ENCODE measurements around the gene SMC1A. TPM values are rescaled to one million over a fixed set of nuclear protein-coding genes. Genes with fewer than 3 reads are reported as not detected.
"Not testable (repeated sequence)": the region's sequence is repeated elsewhere in the genome, so short reads cannot be mapped to it uniquely, and the experiment has no call there.

Gene SMC1A
- total RNA-seq, 2 experiments from 2014 or later = 154 to 157 TPM

DNA sequence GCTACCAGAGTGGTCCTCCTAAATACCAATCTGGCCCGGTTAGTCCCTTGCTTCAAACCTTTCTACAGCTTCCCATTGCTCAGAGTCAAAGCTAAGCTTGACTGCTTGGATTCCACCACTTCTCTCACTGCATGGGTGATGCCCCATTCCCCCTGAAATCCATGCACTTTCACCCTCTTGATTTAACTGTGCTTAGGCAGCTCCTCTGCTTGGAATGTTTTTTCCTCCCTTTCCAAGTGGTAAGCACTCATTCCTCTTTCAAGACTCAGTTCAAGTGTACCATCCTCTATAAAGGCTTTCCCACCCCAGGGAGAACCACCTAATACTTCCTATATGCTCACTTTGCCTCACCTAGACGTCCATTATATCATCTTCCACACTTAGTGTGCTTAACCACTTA is 49.1 kb downstream of the SMC1A start:
- POLR2A ChIA-PET = no interaction called here
- CTCF ChIA-PET = interaction anchor here (0.6 kb wide), 1 partner anchor 163 kb away, joined by 5 read pairs; no protein-coding TSS in a partner anchor

DNA sequence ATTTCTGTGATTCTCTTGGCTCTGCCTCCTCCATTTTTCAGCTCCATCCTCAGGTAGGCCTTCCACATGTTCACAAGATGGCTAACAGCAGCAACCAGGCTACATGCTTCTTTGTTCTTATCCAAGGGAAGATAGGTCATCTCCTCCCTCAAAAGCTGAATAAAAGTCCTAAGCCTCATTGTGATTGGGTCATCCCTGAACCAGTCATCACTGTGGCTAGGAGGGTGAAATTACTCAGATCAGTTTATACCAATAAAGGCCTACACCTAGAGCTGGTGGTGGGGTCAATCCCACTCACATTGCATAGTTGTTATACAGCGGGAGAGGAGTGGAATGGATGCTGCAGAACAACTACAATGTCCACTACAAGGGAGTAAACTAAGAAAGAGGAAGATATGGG is 56.0 kb downstream of the SMC1A start:
- POLR2A ChIA-PET, CTCF ChIA-PET: not testable (repeated sequence)

DNA sequence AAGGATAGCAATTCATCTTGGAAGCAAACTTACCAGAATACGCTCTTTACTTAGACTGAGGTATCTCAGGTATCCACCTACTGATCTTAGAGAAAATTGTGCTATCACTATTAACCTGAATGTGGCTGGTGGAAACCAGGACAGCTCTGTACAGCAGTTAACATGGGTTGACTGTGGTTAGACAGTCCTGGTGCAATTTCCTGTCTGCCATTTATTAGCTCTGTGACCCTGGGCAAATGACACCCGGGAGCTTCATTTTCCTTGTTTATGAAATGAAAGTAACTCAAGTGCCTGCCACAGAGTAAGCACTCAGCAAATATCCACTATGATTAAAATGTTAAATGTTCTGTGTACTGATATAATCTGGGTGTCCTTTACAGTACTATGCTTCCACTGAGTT is 60.0 kb downstream of the SMC1A start:
- POLR2A ChIA-PET = no interaction called here
- CTCF ChIA-PET = no interaction called here

DNA sequence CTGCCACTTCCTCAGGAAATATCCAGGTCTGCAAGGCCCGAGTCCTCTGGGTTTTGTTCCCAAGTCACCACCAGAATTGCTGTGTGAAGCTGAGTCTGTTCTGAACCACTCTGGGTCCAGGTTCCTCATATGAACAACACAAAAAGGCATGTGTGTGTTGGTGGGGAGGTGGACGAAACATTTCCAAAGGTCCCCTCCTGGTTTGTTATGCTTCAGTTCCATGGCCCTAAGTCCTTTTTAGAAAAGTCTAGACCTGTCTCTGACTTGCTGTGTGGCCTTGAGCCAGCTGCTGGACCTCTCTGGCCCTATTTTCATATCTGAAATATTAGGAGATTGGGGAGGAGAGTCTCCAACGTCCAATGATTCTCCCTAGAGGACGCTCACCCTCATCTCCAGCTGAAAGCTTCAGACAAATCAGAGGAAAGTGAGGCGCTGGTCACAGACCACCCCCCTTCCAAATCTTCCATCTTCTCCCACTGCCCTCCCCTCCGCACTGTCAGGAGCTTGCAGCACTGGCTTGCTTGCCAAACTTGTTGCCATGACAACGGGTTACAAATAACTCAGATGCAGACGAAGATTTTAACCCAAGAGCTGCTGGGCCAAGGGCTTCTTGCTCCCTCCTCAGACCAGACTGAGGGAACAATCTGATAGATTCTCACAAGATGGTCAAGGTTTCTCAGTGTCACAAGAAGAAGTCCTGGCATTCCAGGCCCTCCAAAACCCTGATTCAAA is 64.5 kb downstream of the SMC1A start:
- CTCF ChIA-PET = no interaction called here
- POLR2A ChIA-PET = no interaction called here

DNA sequence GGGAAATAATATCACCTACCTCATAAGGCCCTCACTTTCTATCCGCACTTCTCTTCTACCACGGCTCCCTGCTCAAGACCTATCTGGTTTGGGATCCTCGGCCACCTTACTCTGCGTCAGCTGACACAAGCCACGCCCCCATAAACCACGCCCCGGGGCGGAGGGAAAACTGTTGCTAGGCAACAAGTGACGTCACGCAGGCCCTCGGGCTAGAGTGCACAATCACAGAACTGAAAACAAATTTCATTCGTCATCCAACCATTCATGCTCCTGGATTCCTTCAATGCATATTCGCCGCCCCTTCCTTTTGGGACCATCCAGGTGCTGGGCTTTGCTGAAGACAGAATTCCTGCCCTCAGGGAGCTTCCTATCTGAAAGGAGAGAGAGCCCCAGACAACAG is 66.3 kb downstream of the SMC1A start:
- CTCF ChIA-PET = no interaction called here

DNA sequence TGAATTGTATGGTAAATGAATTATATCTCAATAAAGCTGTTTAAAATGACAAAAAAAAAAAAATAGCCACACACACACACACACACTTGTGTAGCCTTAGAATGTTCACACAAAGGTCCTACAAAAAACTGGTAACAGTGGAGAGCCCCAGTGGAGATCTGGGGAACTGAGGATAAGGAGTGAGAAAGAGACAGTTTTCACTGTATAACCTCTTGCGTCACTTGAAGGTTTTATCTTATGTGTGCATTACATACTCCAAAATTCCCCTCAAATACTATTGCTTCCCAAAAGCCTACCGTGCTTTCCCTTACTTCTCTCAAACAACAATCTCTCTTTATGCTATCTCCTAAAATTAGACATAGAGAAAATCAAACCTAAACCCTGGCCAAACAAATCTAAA is 67.8 kb downstream of the SMC1A start:
- CTCF ChIA-PET = no interaction called here
- POLR2A ChIA-PET = no interaction called here

More for the DNA sequence above, 66.3 kb downstream of the SMC1A start:
- POLR2A ChIA-PET = no interaction called here

DNA sequence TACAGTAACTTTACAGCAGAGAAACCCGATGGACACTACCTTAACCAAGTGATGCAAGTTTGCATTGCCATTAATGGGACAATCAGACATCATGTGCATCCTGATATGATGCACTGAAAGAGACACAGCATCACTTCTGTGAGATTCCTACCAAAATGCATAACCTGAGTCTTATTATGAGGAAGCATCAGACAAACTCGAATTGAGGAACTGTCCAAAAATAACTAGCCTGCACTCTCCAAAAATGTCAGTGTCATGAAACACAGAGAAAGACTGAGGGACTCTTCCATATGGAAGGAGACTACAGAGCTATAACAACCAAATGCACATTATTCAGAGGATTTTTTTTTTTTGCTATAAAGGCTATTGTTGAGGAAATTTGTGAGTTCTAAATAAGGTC is 74.5 kb downstream of the SMC1A start:
- ChIA-PET POLR2A (no interaction called here), CTCF (no interaction called here)

DNA sequence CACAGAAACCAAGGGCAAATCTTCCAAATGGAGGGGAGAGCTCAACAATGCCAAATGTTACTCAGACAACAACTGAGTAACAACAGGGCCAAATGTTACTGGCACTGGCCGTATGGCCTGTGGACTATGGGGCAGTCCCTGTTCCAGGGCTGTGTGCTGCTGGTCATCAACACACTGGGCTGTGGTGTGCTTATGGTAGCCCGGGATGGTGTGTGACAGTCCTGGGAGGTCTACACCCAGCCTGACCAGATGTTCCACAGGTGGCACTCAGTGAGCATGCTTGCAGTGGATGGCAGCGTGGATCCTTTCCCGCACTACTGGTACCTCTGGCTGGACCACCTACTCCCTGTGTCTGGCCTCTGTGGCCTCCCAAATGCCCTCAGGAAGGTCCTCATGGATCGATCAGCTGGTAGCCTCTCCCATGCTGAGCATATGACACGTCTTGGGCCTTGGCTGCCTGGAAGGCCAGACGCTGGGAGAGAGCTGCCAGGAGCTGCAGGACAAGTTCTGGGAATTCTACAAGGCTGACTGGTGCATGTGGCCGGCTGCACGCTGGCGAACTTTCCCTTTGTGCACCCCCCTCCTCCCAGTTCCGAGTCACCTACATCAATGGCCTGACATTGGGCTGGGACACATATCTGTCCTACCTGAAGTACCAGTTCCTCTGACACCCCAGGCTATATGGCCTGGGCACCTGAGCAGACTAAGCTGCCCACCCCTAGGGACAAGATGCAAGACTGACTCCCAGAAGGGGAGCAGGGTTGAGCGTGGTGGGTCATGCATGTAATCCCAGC is 81.4 kb downstream of the SMC1A start:
- POLR2A ChIA-PET = no interaction called here
- CTCF ChIA-PET = no interaction called here

DNA sequence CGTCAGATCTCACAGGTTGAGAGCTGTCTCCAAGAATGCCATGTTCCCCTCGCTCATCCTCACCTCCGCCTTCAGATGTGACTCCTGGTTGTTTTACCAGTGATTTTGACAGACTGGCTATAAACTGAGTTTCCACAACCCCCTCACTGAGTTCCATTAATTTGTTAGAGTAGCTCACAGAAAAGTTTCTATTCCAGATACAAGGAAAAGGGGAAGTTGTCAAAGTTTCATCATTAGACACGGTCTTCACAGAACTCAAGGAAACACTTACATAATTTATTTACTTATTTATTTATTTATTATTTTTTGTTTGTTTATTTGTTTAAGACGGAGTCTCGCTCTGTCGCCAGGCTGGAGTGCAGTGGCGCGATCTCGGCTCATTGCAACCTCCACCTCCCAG is 85.4 kb downstream of the SMC1A start:
- ChIA-PET POLR2A (no interaction called here), CTCF (no interaction called here)

DNA sequence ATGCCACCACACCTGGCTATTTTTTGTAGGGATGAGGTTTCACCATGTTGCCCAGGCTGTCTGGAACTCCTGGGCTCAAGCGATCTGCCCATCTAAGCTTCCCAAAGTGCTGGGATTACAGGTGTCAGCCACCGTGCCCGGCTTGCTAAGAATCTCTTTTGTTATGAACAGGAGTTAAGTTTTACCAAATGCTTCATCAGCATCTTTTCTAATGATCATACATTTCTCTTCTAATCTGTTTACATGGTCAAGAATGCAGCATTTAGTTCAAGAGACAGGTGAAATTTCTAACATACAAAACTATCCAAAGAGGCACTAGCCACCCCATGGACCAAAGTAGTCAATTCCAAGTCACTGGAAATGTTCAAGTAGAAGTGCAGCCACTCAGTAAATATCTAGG is 88.6 kb downstream of the SMC1A start:
- CTCF ChIA-PET = no interaction called here
- POLR2A ChIA-PET = no interaction called here

DNA sequence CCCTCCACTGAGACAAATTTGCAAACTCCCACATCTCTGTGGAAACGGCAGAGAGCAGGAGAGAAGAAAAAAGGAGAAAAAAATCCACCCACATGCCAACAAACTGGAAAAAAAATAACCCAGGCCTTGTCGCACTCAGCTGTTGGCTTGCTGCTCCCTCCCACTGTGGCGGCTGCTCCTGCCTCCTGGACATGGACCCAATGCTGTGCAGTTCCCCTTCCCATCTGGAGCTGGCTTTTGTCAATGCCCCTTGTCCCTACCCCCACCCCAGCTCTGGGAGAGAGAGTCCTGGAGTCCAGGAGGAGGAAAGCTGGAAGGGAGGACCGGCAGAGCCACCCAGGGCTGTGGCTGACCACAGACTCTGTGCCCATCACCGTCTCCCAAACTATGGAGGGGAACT is 90.2 kb downstream of the SMC1A start:
- CTCF ChIA-PET = no interaction called here
- POLR2A ChIA-PET = no interaction called here

DNA sequence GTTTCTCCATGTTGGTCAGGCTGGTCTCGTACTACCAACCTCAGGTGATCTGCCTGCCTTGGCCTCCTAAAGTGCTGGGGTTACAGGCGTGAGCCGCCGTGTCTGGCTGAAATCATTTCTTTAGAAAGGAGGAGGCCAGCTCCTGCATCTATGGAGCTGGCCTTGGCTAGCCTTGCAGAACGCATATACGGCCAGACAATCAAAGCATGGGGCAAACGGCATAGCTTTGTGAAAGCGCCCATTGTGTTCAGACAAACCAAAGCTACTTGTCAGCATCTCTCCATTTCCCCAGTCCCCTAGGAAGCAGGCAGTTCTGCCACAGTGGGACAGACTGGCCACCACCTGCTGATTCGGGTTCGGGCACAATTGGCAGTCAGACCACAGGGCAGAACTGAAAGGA is 92.1 kb downstream of the SMC1A start:
- CTCF ChIA-PET = no interaction called here

DNA sequence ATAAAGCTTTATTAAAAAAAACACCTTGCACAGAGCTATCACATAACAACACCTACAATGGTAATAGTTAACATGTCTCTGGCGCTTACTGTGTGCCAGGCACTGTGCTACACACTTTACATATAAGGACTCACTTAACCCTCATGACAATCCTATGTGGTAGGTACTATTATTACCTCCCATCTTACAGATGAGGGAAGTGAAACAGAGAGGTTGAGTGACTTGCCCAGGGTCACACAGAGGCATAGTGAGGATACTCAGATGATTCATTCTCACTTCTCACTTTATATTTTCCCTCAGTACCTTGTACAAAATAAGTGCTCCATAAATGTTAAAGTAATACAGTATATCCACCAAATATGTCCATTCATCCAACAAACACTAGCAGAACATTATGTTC is 97.7 kb downstream of the SMC1A start:
- ChIA-PET POLR2A (no interaction called here), CTCF (no interaction called here)

More for the DNA sequence above, 92.1 kb downstream of the SMC1A start:
- POLR2A ChIA-PET = no interaction called here

Other genes starting within 250 kb of the SMC1A start
- 10 to 100 TPM; 82.6 to 90.1 TPM for gene KDM5C, start 197.4 kb downstream of the SMC1A start, total RNA-seq
- under 1 TPM; 0.65 to 0.95 TPM for gene IQSEC2, start 141.1 kb downstream of the SMC1A start, total RNA-seq
- under 1 TPM; 0.65 to 0.89 TPM for gene RIBC1, start 219 bp upstream of the SMC1A start, total RNA-seq
- 100 to 1,000 TPM; 148 to 170 TPM for gene HSD17B10, start 11.7 kb upstream of the SMC1A start, total RNA-seq